Measurements from ENCODE around the gene NAALADL2.
A peak's percentile ranks its signal among the peaks of the same experiment; 100 is the strongest.

The NAALADL2 gene

GRCh38 chr3:174859114-174859735 lies at the start of gene NAALADL2:
NAALADL2 (plus strand) TSS chr3:174859334.
- no peak for DNase-seq
- in situ Hi-C loops (cut with HindIII; ENCODE audit: low pct_ligation_motif_present, low pct_unique_long_range_greater_than_20kb, low sequenced_read_pairs) = no loop called here

GRCh38 chr3:174810254-174810653 lies 48.9 kb upstream of the NAALADL2 start:
- no peak for DNase-seq
- in situ Hi-C loops (cut with HindIII; ENCODE audit: low pct_ligation_motif_present, low pct_unique_long_range_greater_than_20kb, low sequenced_read_pairs) = no loop called here

GRCh38 chr3:174812172-174812862 lies 46.8 kb upstream of the NAALADL2 start:
- in situ Hi-C loops (cut with HindIII; ENCODE audit: low pct_ligation_motif_present, low pct_unique_long_range_greater_than_20kb, low sequenced_read_pairs) = no loop called here
- DNase-seq = no peak

GRCh38 chr3:174815750-174816149 lies 43.4 kb upstream of the NAALADL2 start:
- no peak for DNase-seq
- in situ Hi-C loops (cut with HindIII; ENCODE audit: low pct_ligation_motif_present, low pct_unique_long_range_greater_than_20kb, low sequenced_read_pairs) = no loop called here

- in situ Hi-C loops (cut with HindIII; ENCODE audit: low pct_ligation_motif_present, low pct_unique_long_range_greater_than_20kb, low sequenced_read_pairs) = no loop called here
- no peak for DNase-seq
These were observed 38.2 kb upstream of the NAALADL2 start for GRCh38 chr3:174820885-174821284.

- in situ Hi-C loops (cut with HindIII; ENCODE audit: low pct_ligation_motif_present, low pct_unique_long_range_greater_than_20kb, low sequenced_read_pairs) = no loop called here
These were observed 37.7 kb upstream of the NAALADL2 start for GRCh38 chr3:174821477-174821876.

GRCh38 chr3:174822320-174822719 lies 36.8 kb upstream of the NAALADL2 start:
- DNase-seq = no peak

More at GRCh38 chr3:174821477-174821876, 37.7 kb upstream of the NAALADL2 start:
- DNase-seq = no peak

GRCh38 chr3:174826069-174826468 lies 33.1 kb upstream of the NAALADL2 start:
- DNase-seq = no peak
- in situ Hi-C loops (cut with HindIII; ENCODE audit: low pct_ligation_motif_present, low pct_unique_long_range_greater_than_20kb, low sequenced_read_pairs) = no loop called here

More at GRCh38 chr3:174822320-174822719, 36.8 kb upstream of the NAALADL2 start:
- in situ Hi-C loops (cut with HindIII; ENCODE audit: low pct_ligation_motif_present, low pct_unique_long_range_greater_than_20kb, low sequenced_read_pairs) = no loop called here

GRCh38 chr3:174844746-174845145 lies 14.4 kb upstream of the NAALADL2 start:
- no peak for DNase-seq
- in situ Hi-C loops (cut with HindIII; ENCODE audit: low pct_ligation_motif_present, low pct_unique_long_range_greater_than_20kb, low sequenced_read_pairs) = no loop called here

- in situ Hi-C loops (cut with HindIII; ENCODE audit: low pct_ligation_motif_present, low pct_unique_long_range_greater_than_20kb, low sequenced_read_pairs) = no loop called here
- DNase-seq = no peak
These were observed 13.1 kb upstream of the NAALADL2 start for GRCh38 chr3:174846055-174846454.

- DNase-seq = no peak
- in situ Hi-C loops (cut with HindIII; ENCODE audit: low pct_ligation_motif_present, low pct_unique_long_range_greater_than_20kb, low sequenced_read_pairs) = no loop called here
These were observed 4.1 kb upstream of the NAALADL2 start for GRCh38 chr3:174854987-174855386.

- in situ Hi-C loops (cut with HindIII; ENCODE audit: low pct_ligation_motif_present, low pct_unique_long_range_greater_than_20kb, low sequenced_read_pairs) = no loop called here
- no peak for DNase-seq
These were observed 1.8 kb upstream of the NAALADL2 start for GRCh38 chr3:174857301-174857700.

- in situ Hi-C loops (cut with HindIII; ENCODE audit: low pct_ligation_motif_present, low pct_unique_long_range_greater_than_20kb, low sequenced_read_pairs) = no loop called here
- DNase-seq = peak; percentile 19
These were observed 781 bp upstream of the NAALADL2 start for GRCh38 chr3:174858353-174858752.

- in situ Hi-C loops (cut with HindIII; ENCODE audit: low pct_ligation_motif_present, low pct_unique_long_range_greater_than_20kb, low sequenced_read_pairs) = no loop called here
- no peak for DNase-seq
These were observed 622 bp downstream of the NAALADL2 start for GRCh38 chr3:174859756-174860155.

GRCh38 chr3:174862101-174862500 lies 3.0 kb downstream of the NAALADL2 start:
- DNase-seq = peak; percentile 43
- in situ Hi-C loops (cut with HindIII; ENCODE audit: low pct_ligation_motif_present, low pct_unique_long_range_greater_than_20kb, low sequenced_read_pairs) = no loop called here

GRCh38 chr3:174862666-174863065 lies 3.5 kb downstream of the NAALADL2 start:
- in situ Hi-C loops (cut with HindIII; ENCODE audit: low pct_ligation_motif_present, low pct_unique_long_range_greater_than_20kb, low sequenced_read_pairs) = no loop called here

GRCh38 chr3:174863488-174863887 lies 4.4 kb downstream of the NAALADL2 start:
- in situ Hi-C loops (cut with HindIII; ENCODE audit: low pct_ligation_motif_present, low pct_unique_long_range_greater_than_20kb, low sequenced_read_pairs) = no loop called here
- DNase-seq = no peak

More at GRCh38 chr3:174862666-174863065, 3.5 kb downstream of the NAALADL2 start:
- DNase-seq = no peak

GRCh38 chr3:174869448-174869847 lies 10.3 kb downstream of the NAALADL2 start:
- no peak for DNase-seq
- in situ Hi-C loops (cut with HindIII; ENCODE audit: low pct_ligation_motif_present, low pct_unique_long_range_greater_than_20kb, low sequenced_read_pairs) = no loop called here

GRCh38 chr3:174873832-174874657 lies 14.9 kb downstream of the NAALADL2 start:
- no peak for DNase-seq
- in situ Hi-C loops (cut with HindIII; ENCODE audit: low pct_ligation_motif_present, low pct_unique_long_range_greater_than_20kb, low sequenced_read_pairs) = no loop called here

Measured in ACHN (cell line).